ENCODE results near the gene ZMAT3.

ZMAT3 gene

DNA sequence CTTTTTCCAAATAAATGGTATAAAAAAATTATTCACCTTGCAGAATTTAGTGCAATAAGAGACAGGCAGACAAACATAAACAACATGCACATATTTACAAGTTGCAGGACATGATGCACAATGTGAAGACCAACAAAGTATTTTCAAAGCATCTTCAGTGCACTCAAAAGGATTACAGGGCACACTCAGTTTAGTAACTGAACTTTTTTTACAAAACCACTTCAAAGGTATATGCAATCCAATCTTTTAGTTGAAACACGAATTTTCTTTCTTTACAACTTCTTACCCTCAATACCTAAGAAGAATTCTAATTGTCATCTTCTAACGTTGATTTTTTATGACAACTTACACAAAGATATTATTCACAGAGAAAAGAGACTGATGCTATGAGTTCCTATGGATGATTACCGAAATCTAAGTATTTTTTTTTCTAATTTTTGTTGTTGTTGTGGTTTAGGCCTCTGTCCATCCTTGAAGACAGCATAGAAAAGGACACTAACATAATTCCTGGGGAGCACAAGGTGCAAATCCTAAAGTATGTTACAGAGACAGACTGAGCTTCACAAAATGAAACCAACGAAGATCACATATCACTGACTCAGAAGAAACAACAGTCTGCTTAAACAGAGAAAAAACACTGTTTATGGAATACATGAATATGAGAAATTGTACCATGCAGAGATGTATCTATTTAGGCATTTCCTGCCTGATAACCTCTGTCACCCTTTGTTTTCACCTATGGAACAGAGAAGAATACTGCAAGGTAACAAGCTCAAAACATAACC lies 50.3 kb downstream of the ZMAT3 start:
- DNase-seq, result no peak

DNA sequence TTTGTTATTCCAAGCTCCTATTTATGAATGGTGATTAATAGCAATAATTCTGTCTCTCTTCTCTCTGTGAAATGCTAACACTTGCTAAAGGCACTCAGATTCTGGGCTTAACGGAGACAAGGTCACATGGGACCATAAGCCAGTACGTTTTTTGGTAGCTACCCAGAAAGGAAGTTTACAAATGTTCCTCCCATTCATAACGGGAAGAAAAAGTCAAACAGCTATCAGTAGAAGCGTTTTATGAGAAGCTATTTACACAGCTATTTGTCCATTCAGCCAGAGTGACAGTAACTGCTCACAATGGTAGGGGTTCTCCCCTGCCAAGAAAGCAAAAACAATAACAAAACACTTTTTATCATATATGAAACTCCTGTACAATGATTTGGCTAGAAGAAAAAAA lies 51.5 kb downstream of the ZMAT3 start:
- no peak for DNase-seq

DNA sequence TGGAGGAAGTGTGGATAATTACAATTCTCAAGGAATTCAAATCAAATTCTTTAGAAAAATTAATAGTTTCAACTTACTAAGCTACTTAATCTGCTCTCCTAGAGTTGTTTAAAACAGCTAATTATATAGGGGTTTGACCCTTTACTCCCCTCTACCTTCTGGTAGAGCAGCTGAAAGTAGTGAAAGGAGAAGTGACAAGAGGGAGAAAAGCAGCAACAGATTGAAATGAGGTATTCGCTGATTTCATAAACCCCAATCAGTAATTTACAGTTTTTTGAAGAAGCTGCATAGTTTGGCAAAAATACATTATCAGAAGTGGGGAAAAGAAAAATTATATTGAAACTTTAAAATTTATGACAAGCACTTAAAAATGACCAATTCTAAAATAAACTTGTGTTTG lies 52.8 kb downstream of the ZMAT3 start:
- no peak for DNase-seq

DNA sequence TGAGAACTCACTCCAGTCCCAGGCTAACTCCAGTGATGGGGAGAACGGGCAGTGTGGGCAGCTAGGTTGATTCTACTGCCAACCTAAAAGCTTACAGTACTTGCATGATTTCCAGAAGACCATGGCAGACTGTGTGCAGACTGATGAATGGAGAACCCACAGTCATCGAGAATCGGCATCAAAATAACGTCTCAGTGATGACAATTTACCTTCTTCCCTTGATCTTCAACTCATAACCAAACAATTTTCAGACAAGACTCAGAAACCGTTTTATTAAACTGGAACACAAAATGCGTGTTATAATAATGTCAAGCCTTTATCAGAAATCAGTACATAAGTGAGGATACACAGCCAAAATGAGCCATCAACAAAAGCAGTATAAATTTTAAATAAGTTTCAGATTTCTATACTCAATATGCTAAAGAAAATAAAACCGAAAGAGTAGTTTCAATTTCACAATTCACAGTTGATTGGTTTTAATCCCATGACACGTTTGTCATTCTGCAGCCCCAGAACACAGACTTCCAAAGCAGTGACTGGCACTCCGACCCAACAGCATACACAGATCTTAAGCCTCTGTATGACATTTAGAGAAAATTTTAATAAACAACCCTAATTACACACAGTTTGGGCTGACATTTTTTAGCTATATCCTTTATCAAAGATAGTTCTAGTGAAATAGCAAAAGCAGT lies 54.5 kb downstream of the ZMAT3 start:
- peak in 1 of 2 donors; percentile 8 for DNase-seq

DNA sequence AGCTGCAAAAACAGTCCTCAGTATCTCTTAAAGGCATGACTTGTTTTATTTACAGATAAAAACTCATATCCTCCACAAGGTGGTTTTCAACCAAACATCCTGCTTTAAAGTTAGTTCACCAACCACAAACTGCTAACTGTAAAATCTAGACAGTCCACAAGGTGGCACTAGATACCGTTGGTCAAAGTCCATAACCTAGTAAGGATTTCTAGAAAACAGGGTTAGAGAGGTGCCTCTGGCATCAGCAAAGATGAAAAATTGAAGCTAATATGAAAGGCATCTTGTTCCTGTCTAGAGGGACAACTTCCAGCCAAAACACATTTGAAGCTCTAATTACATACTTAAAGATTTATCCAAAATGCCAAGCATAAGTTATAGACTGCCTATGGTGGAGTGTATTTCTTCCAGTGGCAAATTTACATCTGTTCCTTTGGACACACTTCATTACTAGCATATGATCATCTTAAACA lies 56.0 kb downstream of the ZMAT3 start:
- peak; percentile 62 to 87 for DNase-seq

DNA sequence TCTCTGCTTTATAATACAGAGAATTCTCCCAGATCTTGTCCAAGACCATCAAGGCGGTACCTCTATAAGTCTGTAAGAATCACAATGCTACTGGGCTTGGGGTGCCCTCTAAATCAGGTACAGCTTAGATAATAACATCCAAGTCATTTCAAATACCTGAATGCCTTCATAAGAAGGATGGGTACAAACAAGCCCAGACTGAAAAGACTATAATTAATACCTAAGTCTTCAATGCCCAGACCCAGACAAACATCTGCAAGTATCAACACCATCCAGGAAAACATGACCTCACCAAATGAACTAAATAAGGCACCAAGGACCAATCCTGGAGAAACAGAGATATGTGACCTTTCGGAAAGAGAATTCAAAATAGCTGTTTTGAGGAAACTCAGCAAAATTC lies 65.9 kb downstream of the ZMAT3 start:
- no peak for DNase-seq

DNA sequence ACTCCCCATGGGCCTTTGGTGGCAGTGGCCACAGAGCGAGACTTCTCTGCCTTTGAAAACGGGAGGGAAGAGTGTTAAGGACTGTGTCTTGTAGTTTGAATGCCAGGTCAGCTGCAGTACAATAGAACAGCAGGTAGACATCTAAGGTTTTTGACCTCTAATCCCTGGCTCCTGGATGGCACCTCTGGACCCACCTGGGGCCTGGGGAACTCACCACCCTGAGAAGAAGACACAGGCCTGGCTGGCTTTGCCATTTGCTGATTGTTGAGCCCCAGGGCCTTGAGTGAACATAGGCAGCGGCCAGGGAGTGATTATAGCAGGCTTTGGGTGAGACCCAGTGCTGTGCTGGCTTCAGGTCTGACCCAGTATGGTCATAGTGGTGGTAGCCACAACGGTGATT lies 66.4 kb downstream of the ZMAT3 start:
- DNase-seq, result no peak

DNA sequence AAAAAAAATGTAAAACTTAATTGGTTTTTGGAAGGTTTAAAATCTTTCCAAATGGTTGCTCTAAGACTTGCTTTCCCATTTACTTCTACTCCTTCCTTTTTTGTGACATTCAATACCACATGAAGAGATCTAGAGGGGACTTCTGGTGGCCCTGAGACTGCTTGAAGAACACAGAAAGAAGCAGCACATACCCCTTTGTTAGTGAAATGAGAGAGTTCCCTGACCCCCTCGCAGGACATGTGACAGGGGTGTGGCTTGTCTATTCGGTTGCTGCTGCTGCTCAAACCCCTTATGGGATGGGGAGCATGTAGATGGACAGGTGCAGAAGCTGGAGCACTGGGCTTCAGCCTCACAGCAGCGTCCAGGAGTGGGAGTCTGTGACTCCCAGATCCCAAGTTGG lies 71.0 kb downstream of the ZMAT3 start:
- no peak for DNase-seq

DNA sequence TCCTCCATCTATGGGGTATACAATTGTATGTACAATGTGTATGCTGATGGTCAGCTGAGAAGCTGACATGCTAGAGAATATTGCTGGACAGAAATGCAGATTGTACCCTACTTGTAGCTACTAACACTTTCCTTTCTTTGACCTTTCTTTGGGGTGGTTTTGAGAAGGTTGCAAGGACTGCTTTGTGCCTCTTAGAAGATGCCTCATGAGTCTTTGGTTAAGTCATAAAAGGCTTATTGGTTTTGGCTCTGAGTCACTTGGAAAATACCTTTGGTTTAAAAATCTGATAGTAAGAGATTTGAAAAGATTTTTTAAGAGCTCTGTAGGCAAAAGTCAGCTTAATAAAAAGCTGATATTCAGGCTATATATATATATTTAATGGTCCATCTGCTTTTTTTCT lies 71.5 kb downstream of the ZMAT3 start:
- DNase-seq, result no peak

DNA sequence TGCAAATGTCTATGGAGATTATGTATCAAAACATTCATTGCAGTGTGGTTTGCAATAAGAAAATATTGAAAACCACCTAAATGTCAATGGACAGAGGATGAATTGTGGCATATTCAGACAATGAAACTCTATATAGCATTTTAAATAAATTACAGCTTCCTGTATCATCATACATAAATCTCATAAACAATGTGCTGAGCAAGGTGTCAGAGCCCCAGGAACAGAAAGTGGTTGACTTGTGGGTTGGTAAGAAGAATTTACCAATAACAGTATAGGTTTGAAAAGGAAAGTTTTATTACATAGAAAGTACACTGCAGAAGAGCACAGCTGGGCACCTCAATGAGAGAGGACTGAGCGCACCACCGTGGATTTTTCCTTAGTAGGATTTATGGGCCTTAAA lies 75.2 kb downstream of the ZMAT3 start:
- DNase-seq, result no peak

DNA sequence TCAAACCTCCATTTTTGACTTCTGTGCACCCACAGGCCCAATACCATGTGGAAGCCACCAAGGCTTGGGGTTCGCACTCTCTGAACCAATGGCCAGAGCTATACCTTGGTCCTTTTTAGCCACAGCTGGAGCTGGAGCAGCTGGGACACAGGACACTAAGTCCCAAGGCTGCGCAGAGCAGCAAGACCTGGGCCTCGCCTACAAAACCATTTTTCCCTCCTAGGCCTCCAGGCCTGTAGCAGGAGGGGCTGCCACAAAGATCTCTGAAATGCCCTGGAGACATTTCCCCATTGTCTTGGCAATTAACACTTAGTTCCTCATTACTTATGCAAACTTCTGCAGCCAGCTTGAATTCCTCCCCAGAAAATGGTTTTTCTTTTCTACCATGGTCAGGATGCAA lies 81.3 kb downstream of the ZMAT3 start:
- no peak for DNase-seq

DNA sequence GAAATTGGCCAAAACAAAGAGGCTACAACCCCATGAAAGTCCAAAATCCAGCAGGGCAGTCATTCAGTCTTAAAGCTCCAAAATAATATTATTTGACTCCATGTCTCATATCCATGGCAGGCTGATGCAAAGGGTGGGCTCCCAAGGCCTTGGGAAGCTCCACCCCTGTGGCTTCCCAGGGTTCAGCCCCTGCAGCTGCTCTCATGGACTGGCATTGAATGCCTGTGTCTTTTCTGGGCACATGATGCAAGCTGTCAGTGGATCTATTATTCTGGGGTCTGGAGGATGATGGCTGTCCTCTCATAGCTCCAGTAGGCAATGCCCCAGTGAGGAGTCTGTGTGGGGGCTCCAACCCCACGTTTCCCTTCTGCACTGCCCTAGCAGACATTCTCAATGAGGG lies 81.8 kb downstream of the ZMAT3 start:
- no peak for DNase-seq

DNA sequence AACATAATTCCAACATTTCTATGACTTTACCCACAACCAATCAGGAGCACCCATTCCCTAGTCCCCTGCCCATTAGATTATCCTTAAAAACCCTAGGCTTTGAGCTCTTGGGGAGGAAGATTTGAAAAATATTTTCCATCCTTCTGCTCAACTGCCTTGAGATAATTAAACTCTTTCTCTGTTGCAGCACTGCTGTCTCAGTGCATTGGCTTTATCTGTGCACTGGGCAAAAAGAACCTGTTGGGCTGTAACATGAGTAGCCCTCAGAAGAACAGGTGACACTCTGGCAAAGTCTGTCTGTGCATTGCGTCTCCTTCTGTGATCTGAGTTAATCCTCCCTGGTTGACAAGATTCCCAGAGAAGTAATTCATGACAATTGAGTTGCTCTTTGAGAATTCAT lies 83.9 kb downstream of the ZMAT3 start:
- no peak for DNase-seq

DNA sequence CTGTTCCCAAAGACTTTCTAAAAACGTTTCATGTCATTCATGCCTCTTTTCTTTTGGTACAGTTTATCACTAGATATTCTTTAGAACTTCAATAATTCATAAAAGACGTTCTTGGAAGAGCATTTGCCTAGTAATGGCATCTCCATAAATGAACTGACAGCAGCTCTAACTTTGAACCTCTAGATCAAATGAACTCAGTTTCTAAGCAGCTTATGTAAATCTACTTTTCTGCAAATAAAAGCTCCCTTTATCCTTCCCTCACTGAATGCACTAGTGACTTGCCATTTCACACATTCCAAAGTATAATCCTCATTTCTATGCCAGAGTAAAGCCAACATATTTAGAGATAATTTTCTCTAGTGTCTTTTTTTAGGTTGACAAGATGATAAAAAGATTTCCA lies 85.2 kb downstream of the ZMAT3 start:
- DNase-seq, result no peak

DNA sequence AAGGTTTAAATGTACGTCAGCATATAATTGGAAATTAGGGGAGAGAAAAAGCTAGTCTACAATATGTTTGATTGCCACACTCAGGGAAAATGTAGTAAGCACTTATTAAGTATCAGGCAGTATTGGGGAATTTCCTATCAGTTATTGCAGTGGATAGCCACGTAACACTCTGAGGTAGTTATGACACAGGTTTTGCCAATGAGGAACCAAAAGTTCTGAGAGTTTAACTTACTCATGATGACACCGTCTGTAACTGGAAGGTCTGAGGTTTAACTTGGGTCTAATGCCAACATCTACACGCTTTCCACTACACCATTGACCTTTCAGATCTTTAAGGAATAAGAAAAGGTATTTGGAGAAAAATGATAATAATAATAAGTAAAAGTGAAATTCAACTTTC lies 89.5 kb downstream of the ZMAT3 start:
- DNase-seq, result no peak

DNA sequence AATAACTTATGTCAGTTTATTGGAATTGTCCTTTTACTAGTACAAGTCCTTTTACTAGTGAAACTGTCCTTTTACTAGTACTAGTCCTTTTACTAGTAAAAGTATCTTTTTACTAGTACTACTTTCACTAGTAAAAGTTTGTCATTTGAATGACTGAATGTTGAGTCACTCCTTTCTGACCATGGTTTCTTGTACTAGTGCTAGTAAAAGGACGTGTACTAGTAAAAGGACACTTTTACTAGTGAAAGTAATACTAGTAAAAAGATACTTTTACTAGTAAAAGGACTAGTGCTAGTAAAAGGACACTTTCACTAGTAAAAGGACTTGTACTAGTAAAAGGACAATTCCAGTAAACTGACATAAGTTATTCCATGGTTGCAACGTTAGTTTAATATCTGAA lies 96.3 kb downstream of the ZMAT3 start:
- no peak for DNase-seq

DNA sequence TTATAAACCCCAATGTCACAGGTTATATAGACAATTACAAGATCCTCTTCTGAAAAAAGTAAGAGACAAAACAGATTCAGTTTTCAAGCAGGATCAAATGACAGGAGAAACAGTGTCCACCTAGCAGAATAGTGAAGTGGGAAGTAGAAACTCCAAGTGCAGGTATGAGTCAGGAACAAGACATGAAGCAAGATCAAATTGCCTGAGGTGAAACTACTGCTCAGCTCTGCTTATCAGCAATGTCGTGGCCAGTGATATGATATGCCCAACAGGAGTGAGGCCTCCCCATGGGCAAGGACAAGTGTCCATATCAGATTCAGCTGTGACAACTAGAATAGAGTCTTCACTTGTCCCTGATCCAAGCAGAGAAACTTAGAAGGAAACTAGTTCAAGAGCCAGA lies 100.0 kb downstream of the ZMAT3 start:
- no peak for DNase-seq

DNA sequence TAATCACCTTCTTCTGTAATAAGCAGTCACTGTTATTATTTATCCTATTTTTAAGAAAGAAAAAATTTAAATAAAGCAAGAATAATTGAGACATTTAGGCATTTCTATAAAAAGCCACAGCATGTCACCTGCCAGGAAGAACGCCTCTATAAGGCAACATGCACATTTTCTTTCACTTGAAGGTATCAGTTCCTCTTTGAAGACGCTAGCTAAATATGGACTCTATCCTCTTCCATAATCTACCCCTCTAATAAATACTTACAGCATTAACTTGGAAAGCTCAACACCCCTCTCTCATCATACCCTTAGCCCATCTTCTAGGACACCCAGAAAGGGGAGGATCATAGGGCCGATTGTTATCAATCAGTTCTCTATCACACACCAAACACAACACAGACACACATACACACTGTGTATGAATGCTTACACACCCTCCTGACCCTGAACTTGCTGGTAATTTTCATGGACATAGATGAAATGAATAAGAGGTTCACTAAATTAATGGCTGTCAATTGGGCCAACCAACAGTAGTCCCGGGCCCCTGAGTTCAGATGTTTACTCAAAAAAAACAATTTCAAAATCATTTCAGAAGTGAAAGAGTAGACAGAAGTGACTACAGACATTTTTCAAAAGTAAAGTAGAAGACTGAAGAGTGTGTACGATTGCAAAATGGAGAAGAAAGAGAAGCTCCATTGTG lies 102.5 kb downstream of the ZMAT3 start:
- no peak for DNase-seq
